Measurements from ENCODE around the gene CCDC187. TPM values are rescaled to one million over a fixed set of nuclear protein-coding genes. Genes with fewer than 3 reads are reported as not detected.

The CCDC187 gene
- polyA plus RNA-seq, 1 donor (not counting 4 experiments of a cell fraction or from before 2014, with no cell fraction given) = 0.03 TPM

DNA sequence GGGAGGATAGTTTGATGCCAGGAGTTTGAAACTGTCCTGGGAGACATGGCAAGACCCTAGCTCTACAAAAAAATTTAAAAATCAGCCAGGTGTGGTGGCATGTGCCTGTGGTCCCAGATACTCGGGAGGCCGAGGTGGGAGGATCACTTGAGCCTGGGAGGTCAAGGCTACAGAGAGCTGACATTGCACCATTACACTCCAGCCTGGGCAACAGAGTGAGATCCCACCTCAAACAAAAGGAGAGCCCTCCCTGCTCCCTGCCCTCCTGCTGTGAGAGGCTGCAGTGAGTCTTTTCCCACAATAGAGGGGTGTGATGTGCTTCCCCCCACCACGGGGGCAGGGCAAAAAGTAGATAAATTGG, 10.1 kb upstream of the CCDC187 start:
- no peaks in the 10 kb centered on the region for H3K79me2 ChIP-seq (ENCODE audit: control insufficient read depth, insufficient read depth, low read length)
- H3K9ac ChIP-seq (ENCODE audit: control insufficient read depth, extremely low read depth, insufficient read depth, low read length) = no peak overlapping the region
- H2AFZ ChIP-seq (ENCODE audit: control insufficient read depth, low read length) = no peak overlapping the region
- DNase-seq (ENCODE audit: low read depth, low spot score) (no peak), FAIRE-seq (no peak)
- H3K27ac ChIP-seq (ENCODE audit: control insufficient read depth, insufficient read depth, low read length) = no peak overlapping the region
- H3K36me3 ChIP-seq (ENCODE audit: control insufficient read depth in 2 of 2, extremely low read depth in 1 of 2, insufficient read depth in 2 of 2, low read length in 2 of 2) = no peaks in the 10 kb centered on the region
- no peaks in the 10 kb centered on the region for H3K27me3 ChIP-seq (ENCODE audit: control insufficient read depth, extremely low read depth, insufficient read depth, low read length)
- TF ChIP-seq, protein P1, sequence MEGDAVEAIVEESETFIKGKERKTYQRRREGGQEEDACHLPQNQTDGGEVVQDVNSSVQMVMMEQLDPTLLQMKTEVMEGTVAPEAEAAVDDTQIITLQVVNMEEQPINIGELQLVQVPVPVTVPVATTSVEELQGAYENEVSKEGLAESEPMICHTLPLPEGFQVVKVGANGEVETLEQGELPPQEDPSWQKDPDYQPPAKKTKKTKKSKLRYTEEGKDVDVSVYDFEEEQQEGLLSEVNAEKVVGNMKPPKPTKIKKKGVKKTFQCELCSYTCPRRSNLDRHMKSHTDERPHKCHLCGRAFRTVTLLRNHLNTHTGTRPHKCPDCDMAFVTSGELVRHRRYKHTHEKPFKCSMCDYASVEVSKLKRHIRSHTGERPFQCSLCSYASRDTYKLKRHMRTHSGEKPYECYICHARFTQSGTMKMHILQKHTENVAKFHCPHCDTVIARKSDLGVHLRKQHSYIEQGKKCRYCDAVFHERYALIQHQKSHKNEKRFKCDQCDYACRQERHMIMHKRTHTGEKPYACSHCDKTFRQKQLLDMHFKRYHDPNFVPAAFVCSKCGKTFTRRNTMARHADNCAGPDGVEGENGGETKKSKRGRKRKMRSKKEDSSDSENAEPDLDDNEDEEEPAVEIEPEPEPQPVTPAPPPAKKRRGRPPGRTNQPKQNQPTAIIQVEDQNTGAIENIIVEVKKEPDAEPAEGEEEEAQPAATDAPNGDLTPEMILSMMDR (optimal IDR thresholded peaks at IDR 0.05 in 1 of 3, IDR thresholded peaks at IDR 0.05 in 1 of 3, conservative IDR thresholded peaks at IDR 0.05 in 1 of 3; ENCODE audit: extremely low read depth in 1 of 3, insufficient read depth in 2 of 3, low read length in 3 of 3) = no peak
- no peak for TF ChIP-seq EZH2 (IDR thresholded peaks at IDR 0.05; ENCODE audit: low read length)
- no peaks in the 10 kb centered on the region for H3K9me1 ChIP-seq (ENCODE audit: control insufficient read depth, extremely low read depth, insufficient read depth, low read length)
- no peak overlapping the region for H3K4me2 ChIP-seq (ENCODE audit: control insufficient read depth, extremely low read depth, insufficient read depth, low read depth, low read length)
- no peak overlapping the region for H3K4me3 ChIP-seq (ENCODE audit: control insufficient read depth in 2 of 3, extremely low read depth in 1 of 3, insufficient read depth in 2 of 3, low read depth in 1 of 3, low read length in 3 of 3)
- H3K9me3 ChIP-seq (ENCODE audit: control insufficient read depth, low read depth, low read length) = peaks cover 6% of the 10 kb centered on the region
- dilution Hi-C loops (cut with MboI; ENCODE audit: extremely low pct_ligation_motif_present, low sequenced_read_pairs) = no loop called here
- H4K20me1 ChIP-seq (ENCODE audit: control insufficient read depth, extremely low read depth, insufficient read depth, low read length) = no peaks in the 10 kb centered on the region
- peaks cover 4% of the 10 kb centered on the region for H3K4me1 ChIP-seq (ENCODE audit: control insufficient read depth, extremely low read depth, insufficient read depth, low read length)

DNA sequence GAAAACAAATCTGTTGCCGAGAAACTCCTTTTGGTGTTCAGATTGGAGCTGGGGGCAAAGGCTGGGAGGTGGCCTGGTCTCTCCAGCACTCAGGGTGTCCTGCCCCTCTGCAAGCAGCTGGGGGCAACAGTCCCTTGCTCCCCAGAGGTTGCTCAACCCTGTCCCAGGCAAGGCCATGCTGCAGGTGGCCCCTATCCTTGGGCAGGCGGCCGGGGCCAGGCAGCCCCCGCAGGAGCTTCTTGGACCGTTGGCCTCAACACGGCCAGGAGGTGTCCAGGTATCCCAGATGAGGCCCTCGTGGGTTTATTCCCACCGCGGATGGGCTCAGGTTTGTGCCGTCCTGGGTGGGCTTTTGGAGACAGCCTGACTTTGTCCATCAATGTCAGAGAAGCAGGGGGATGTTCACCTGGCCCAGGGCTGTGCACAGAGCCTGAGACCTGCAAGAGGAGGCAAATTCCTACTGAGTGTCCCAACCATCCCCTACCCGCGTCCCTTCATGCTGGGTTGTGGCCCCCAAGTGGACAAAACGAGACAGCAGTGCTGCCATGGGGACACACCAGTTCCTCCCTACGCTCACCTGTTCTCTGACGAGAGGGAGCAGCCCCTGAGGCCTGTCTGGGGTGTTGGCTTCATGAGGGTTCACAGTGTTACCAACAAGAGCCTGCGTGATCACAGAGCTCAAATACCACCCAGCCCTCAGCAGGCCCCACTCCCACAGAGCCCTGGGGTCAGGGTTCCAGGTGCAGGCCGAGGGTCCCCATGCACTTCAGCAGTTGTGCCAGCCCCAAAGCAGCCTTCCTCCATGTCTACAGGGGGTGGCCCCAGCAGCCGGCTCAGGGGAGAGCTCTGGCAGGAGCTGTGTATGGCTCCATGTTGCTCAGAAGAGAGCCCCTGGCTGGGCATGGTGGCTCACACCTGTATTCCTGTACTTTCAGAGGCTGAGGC, 9.5 kb upstream of the CCDC187 start:
- H3K36me3 ChIP-seq (ENCODE audit: control insufficient read depth in 2 of 2, extremely low read depth in 1 of 2, insufficient read depth in 2 of 2, low read length in 2 of 2) = no peaks in the 10 kb centered on the region
- H3K9ac ChIP-seq (ENCODE audit: control insufficient read depth, extremely low read depth, insufficient read depth, low read length) = no peak overlapping the region
- peaks cover 6% of the 10 kb centered on the region for H3K9me3 ChIP-seq (ENCODE audit: control insufficient read depth, low read depth, low read length)
- no peaks in the 10 kb centered on the region for H4K20me1 ChIP-seq (ENCODE audit: control insufficient read depth, extremely low read depth, insufficient read depth, low read length)
- H3K27ac ChIP-seq (ENCODE audit: control insufficient read depth, insufficient read depth, low read length) = no peak overlapping the region
- H3K4me3 ChIP-seq (ENCODE audit: control insufficient read depth in 2 of 3, extremely low read depth in 1 of 3, insufficient read depth in 2 of 3, low read depth in 1 of 3, low read length in 3 of 3) = no peak overlapping the region
- no peaks in the 10 kb centered on the region for H3K9me1 ChIP-seq (ENCODE audit: control insufficient read depth, extremely low read depth, insufficient read depth, low read length)
- DNase-seq (ENCODE audit: low read depth, low spot score) = no peak
- no peaks in the 10 kb centered on the region for H3K79me2 ChIP-seq (ENCODE audit: control insufficient read depth, insufficient read depth, low read length)
- dilution Hi-C loops (cut with MboI; ENCODE audit: extremely low pct_ligation_motif_present, low sequenced_read_pairs) = no loop called here
- H3K27me3 ChIP-seq (ENCODE audit: control insufficient read depth, extremely low read depth, insufficient read depth, low read length) = no peaks in the 10 kb centered on the region
- no peak overlapping the region for H2AFZ ChIP-seq (ENCODE audit: control insufficient read depth, low read length)
- no peak overlapping the region for H3K4me2 ChIP-seq (ENCODE audit: control insufficient read depth, extremely low read depth, insufficient read depth, low read depth, low read length)
- peaks cover 4% of the 10 kb centered on the region for H3K4me1 ChIP-seq (ENCODE audit: control insufficient read depth, extremely low read depth, insufficient read depth, low read length)
- TF ChIP-seq EZH2 (IDR thresholded peaks at IDR 0.05; ENCODE audit: low read length) = no peak
- TF ChIP-seq, protein P1 (optimal IDR thresholded peaks at IDR 0.05 in 1 of 3, IDR thresholded peaks at IDR 0.05 in 1 of 3, conservative IDR thresholded peaks at IDR 0.05 in 1 of 3; ENCODE audit: extremely low read depth in 1 of 3, insufficient read depth in 2 of 3, low read length in 3 of 3) = no peak
- no peak for FAIRE-seq
